Subcutaneous adipose tissue (tissue), 4 donors: ENCODE results near the gene PACSIN2. TPM values are rescaled to one million over a fixed set of nuclear protein-coding genes. Genes with fewer than 3 reads are reported as not detected.

Experiments
- total RNA-seq, 4 donors: library from RNA; depleted of rRNA; stranded (reverse); fragments of >200 nt; gene quantifications; one replicate each; pipeline ENCODE4 v1.1.0, GENCODE V29; 2016
- TF ChIP-seq, protein P1 (sequence below): fragments of 450-650 bp; IDR thresholded peaks from one replicate; pipeline ENCODE4 v1.5.1; 2016; ENCODE audit warnings: low read depth, mild to moderate bottlenecking, control low read depth, antibody characterized with exemption, moderate library complexity

The PACSIN2 gene
- total RNA-seq, 4 donors from 2014 or later, result 36.5 to 45.8 (median 39.9) TPM

GRCh38 chr22:43009444-43009843 is 5.5 kb downstream of the PACSIN2 start:
- TF ChIP-seq, protein P1, sequence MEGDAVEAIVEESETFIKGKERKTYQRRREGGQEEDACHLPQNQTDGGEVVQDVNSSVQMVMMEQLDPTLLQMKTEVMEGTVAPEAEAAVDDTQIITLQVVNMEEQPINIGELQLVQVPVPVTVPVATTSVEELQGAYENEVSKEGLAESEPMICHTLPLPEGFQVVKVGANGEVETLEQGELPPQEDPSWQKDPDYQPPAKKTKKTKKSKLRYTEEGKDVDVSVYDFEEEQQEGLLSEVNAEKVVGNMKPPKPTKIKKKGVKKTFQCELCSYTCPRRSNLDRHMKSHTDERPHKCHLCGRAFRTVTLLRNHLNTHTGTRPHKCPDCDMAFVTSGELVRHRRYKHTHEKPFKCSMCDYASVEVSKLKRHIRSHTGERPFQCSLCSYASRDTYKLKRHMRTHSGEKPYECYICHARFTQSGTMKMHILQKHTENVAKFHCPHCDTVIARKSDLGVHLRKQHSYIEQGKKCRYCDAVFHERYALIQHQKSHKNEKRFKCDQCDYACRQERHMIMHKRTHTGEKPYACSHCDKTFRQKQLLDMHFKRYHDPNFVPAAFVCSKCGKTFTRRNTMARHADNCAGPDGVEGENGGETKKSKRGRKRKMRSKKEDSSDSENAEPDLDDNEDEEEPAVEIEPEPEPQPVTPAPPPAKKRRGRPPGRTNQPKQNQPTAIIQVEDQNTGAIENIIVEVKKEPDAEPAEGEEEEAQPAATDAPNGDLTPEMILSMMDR, result no peak

DNA sequence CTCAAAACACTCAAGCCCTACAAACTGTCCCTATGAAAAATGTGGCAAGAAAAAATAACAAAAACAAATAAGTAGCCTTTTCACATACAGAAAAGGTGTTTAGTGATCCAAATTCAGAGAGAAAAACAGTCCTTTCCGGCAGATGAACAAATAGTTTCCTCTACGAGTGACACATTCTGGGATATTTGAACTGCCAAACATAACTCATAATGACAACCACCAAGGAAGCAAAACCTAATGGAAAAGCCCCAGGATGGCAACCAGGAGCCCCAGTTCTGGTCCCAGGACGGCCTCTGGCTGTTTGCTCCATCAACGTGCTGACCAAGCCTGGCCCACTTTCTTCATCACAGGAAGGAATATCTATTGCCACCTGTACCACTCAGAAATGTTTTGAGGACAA is 6.0 kb downstream of the PACSIN2 start:
- TF ChIP-seq, protein P1, result no peak

DNA sequence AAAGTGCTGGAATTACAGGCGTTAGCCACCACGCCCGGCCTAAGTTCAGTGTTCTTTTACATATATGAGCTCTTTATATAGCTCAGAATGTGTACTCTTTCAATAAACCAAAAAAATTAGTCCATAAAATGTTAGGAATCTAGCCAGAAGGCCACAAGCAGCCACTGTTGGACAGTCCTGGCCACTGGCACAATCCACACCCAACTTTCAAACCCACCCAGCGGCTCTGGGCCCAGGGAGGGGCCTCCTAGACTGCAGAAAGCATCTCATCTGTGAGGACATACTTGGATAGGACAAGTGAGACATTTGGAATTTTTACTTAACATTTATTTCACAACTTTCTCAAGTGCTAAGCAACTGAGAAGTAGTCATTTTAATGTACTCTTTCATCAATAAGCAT is 6.4 kb downstream of the PACSIN2 start:
- TF ChIP-seq, protein P1, result no peak

DNA sequence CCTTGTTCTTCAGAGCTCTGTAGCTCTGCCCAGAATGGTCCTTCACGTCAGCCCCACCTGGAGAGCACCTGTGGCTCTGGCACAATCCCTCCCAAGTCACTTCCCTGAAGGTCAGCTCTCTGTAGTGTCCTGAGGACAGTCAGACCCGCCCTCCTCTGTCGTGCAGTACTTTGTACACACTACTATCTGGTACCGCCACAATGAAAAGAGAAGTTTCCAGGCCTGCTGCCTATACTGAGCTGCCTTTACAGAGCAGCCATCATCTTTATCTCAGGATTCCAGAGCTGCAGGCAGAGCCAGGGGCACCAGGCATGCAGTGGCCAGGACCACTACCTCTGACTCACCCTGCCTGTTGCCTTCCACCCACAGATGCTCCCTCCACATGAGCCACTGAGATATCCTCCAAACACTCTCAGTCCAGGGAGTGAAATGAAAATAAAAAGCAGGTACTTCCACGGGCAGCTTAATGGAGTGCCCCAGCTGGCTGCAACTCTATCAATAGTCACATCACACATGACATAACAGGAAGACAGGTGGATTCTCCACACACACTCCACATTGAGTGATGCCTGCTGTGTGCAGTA is 7.3 kb downstream of the PACSIN2 start:
- TF ChIP-seq, protein P1, result no peak

DNA sequence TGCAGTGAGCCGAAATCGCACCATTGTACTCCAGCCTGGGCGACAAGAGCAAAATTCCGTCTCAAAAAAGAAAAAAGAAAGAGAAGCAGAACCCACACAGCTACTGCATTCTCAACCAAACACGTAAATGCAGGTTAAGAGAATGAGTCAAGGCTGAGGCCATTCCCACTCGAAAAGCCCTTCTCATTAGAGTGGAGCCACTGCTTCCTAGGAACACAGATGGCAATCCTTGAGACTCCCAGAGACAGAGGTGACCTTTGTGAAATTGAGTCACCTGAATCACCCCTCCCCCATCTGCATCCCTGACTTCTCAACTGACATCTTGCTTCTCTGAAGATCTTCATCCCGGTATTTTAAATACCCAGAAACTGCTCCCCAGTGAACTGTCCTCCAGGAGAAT is 8.2 kb downstream of the PACSIN2 start:
- TF ChIP-seq, protein P1, result no peak

GRCh38 chr22:43006016-43006505 is 8.9 kb downstream of the PACSIN2 start:
- TF ChIP-seq, protein P1, result no peak

- TF ChIP-seq, protein P1, result no peak
Measured at GRCh38 chr22:43005106-43005505, 9.8 kb downstream of the PACSIN2 start.
